Measurements from ENCODE around the gene FRAS1. TPM values are rescaled to one million over a fixed set of nuclear protein-coding genes. Genes with fewer than 3 reads are reported as not detected.
"Not testable (repeated sequence)": the region's sequence is repeated elsewhere in the genome, so short reads cannot be mapped to it uniquely, and the experiment has no call there.

Gene FRAS1
- polyA plus RNA-seq, 1 donor from 2014 or later, result 2.8 TPM

DNA sequence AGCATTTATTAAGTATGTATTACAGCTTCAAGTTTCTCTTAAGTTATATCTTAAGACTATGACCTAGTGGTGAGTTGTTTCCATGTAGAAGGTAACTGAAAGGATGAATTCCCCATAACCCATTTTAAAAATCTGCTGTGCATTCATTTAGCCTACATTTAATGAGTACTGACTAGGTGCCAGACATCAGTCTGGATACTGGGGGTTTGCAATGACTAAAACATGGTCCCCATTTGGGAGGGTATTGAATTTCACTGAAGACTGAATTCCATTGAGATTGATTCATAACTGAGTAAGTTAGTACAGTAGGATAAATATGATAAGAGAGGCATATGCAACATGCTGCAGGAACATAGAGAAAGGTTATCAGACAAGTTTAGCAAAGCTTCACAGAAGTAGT is 241.5 kb downstream of the FRAS1 start:
- Histone ChIP-seq H3K36me3 (ENCODE audit: insufficient read depth, low read length) (no peaks in the 10 kb centered on the region), H3K9ac (ENCODE audit: low read length) (no peak overlapping the region), H3K4me2 (ENCODE audit: low read length) (no peak overlapping the region), H3K9me2 (ENCODE audit: insufficient read depth, low read length) (no peaks in the 10 kb centered on the region), H3K4me3 (ENCODE audit: low read length) (no peak overlapping the region), H3K27me3 (ENCODE audit: insufficient read depth, low read depth, low read length) (no peaks in the 10 kb centered on the region), H4K20me1 (ENCODE audit: insufficient read depth) (no peaks in the 10 kb centered on the region), H3K9me3 (ENCODE audit: low read length) (no peaks in the 10 kb centered on the region), H2AFZ (ENCODE audit: low read depth, low read length) (no peak overlapping the region), H3K79me2 (replicated peaks; ENCODE audit: insufficient read depth, low read length) (no peaks in the 10 kb centered on the region), H3F3A (ENCODE audit: insufficient read depth, low read length, poor library complexity, severe bottlenecking) (no peaks in the 10 kb centered on the region), H3K27ac (ENCODE audit: low read length) (no peak overlapping the region)
- TF ChIP-seq TAF1 (IDR thresholded peaks at IDR 0.05; ENCODE audit: low read depth) (no peak), POLR2AphosphoS5 (IDR thresholded peaks at IDR 0.05) (no peak), EZH2 (IDR thresholded peaks at IDR 0.05; ENCODE audit: borderline replicate concordance, insufficient read depth, low read length, poor library complexity, severe bottlenecking) (no peak), RAD21 (conservative IDR thresholded peaks at IDR 0.05) (no peak), EP300 (conservative IDR thresholded peaks at IDR 0.05; ENCODE audit: poor library complexity, severe bottlenecking) (no peak), SMC3 (conservative IDR thresholded peaks at IDR 0.05; ENCODE audit: poor library complexity) (no peak), MXI1 (conservative IDR thresholded peaks at IDR 0.05; ENCODE audit: poor library complexity, severe bottlenecking) (no peak)
- TF ChIP-seq, protein P1, sequence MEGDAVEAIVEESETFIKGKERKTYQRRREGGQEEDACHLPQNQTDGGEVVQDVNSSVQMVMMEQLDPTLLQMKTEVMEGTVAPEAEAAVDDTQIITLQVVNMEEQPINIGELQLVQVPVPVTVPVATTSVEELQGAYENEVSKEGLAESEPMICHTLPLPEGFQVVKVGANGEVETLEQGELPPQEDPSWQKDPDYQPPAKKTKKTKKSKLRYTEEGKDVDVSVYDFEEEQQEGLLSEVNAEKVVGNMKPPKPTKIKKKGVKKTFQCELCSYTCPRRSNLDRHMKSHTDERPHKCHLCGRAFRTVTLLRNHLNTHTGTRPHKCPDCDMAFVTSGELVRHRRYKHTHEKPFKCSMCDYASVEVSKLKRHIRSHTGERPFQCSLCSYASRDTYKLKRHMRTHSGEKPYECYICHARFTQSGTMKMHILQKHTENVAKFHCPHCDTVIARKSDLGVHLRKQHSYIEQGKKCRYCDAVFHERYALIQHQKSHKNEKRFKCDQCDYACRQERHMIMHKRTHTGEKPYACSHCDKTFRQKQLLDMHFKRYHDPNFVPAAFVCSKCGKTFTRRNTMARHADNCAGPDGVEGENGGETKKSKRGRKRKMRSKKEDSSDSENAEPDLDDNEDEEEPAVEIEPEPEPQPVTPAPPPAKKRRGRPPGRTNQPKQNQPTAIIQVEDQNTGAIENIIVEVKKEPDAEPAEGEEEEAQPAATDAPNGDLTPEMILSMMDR (IDR thresholded peaks at IDR 0.05; ENCODE audit: poor library complexity, severe bottlenecking), result no peak
- TF ChIP-seq, protein P2, sequence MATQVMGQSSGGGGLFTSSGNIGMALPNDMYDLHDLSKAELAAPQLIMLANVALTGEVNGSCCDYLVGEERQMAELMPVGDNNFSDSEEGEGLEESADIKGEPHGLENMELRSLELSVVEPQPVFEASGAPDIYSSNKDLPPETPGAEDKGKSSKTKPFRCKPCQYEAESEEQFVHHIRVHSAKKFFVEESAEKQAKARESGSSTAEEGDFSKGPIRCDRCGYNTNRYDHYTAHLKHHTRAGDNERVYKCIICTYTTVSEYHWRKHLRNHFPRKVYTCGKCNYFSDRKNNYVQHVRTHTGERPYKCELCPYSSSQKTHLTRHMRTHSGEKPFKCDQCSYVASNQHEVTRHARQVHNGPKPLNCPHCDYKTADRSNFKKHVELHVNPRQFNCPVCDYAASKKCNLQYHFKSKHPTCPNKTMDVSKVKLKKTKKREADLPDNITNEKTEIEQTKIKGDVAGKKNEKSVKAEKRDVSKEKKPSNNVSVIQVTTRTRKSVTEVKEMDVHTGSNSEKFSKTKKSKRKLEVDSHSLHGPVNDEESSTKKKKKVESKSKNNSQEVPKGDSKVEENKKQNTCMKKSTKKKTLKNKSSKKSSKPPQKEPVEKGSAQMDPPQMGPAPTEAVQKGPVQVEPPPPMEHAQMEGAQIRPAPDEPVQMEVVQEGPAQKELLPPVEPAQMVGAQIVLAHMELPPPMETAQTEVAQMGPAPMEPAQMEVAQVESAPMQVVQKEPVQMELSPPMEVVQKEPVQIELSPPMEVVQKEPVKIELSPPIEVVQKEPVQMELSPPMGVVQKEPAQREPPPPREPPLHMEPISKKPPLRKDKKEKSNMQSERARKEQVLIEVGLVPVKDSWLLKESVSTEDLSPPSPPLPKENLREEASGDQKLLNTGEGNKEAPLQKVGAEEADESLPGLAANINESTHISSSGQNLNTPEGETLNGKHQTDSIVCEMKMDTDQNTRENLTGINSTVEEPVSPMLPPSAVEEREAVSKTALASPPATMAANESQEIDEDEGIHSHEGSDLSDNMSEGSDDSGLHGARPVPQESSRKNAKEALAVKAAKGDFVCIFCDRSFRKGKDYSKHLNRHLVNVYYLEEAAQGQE (IDR thresholded peaks at IDR 0.05; ENCODE audit: borderline replicate concordance), result no peak

DNA sequence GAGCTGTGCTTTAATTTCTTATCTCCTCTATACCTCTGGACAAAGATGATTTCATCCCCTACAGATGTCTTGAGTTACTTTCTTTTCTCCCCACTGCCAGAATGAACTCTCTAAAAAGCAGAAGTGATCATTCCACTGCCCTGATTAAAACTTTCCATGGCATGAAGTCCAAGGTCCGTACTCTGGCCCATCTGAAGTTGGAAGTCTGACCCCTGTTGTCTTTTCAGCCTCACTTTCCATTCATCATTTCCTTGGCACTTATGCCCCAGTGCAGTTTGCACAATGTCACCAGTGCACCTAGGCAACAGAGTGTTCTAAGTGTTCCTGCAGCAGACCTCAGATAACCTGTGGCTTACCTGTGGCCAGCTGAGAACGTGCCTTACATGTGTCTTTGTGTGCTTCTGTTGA is 242.4 kb downstream of the FRAS1 start:
- Histone ChIP-seq H3K36me3 (ENCODE audit: insufficient read depth, low read length) (no peaks in the 10 kb centered on the region), H3K27me3 (ENCODE audit: insufficient read depth, low read depth, low read length) (no peaks in the 10 kb centered on the region), H3K79me2 (replicated peaks; ENCODE audit: insufficient read depth, low read length) (no peaks in the 10 kb centered on the region), H2AFZ (ENCODE audit: low read depth, low read length) (no peak overlapping the region), H3F3A (ENCODE audit: insufficient read depth, low read length, poor library complexity, severe bottlenecking) (no peaks in the 10 kb centered on the region), H3K4me2 (ENCODE audit: low read length) (no peak overlapping the region), H3K9ac (ENCODE audit: low read length) (no peak overlapping the region), H3K9me2 (ENCODE audit: insufficient read depth, low read length) (no peaks in the 10 kb centered on the region), H3K27ac (ENCODE audit: low read length) (no peak overlapping the region), H4K20me1 (ENCODE audit: insufficient read depth) (no peaks in the 10 kb centered on the region), H3K4me3 (ENCODE audit: low read length) (no peak overlapping the region), H3K9me3 (ENCODE audit: low read length) (no peaks in the 10 kb centered on the region)
- TF ChIP-seq POLR2AphosphoS5 (IDR thresholded peaks at IDR 0.05), result no peak
- TF ChIP-seq RAD21 (conservative IDR thresholded peaks at IDR 0.05), result no peak
- no peak for TF ChIP-seq SMC3 (conservative IDR thresholded peaks at IDR 0.05; ENCODE audit: poor library complexity)
- TF ChIP-seq TAF1 (IDR thresholded peaks at IDR 0.05; ENCODE audit: low read depth), result no peak
- TF ChIP-seq EP300 (conservative IDR thresholded peaks at IDR 0.05; ENCODE audit: poor library complexity, severe bottlenecking), result no peak
- no peak for TF ChIP-seq MXI1 (conservative IDR thresholded peaks at IDR 0.05; ENCODE audit: poor library complexity, severe bottlenecking)
- TF ChIP-seq, protein P2 (IDR thresholded peaks at IDR 0.05; ENCODE audit: borderline replicate concordance), result no peak
- no peak for TF ChIP-seq EZH2 (IDR thresholded peaks at IDR 0.05; ENCODE audit: borderline replicate concordance, insufficient read depth, low read length, poor library complexity, severe bottlenecking)
- TF ChIP-seq, protein P1 (IDR thresholded peaks at IDR 0.05; ENCODE audit: poor library complexity, severe bottlenecking), result no peak

DNA sequence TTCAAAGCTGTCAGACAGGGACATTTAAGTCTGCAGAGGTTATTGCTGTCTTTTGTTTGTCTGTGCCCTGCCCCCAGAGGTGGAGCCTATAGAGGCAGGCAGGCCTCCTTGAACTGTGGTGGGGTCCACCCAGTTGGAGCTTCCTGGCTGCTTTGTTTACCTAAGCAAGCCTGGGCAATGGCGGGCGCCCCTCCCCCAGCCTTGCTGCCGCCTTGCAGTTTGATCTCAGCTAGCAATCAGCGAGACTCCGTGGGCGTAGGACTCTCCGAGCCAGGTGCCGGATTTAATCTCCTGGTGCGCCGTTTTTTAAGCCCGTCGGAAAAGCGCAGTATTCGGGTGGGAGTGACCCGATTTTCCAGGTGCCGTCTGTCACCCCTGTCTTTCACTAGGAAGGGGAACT is 250.1 kb downstream of the FRAS1 start:
- H2AFZ ChIP-seq (ENCODE audit: low read depth, low read length); H3K9me2 ChIP-seq (ENCODE audit: insufficient read depth, low read length); H3K27me3 ChIP-seq (ENCODE audit: insufficient read depth, low read depth, low read length); H3K27ac ChIP-seq (ENCODE audit: low read length); H3K79me2 ChIP-seq (replicated peaks; ENCODE audit: insufficient read depth, low read length); H3K4me2 ChIP-seq (ENCODE audit: low read length); H3K9me3 ChIP-seq (ENCODE audit: low read length); H3K36me3 ChIP-seq (ENCODE audit: insufficient read depth, low read length); H4K20me1 ChIP-seq (ENCODE audit: insufficient read depth); H3K4me3 ChIP-seq (ENCODE audit: low read length); H3K9ac ChIP-seq (ENCODE audit: low read length); H3F3A ChIP-seq (ENCODE audit: insufficient read depth, low read length, poor library complexity, severe bottlenecking): not testable (repeated sequence)

Measured in neural cell (in vitro differentiated cells).